GM21576 (cell line): ENCODE measurements around the gene BRD4.

Source experiments
- ATAC-seq: cut with Tn5 transposase; IDR thresholded peaks from one replicate; pipeline ENCODE4 v1.9.1; 2021; ENCODE audit warnings: mild to moderate bottlenecking, moderate library complexity; ENCODE audit not compliant: unreplicated experiment

Gene BRD4

GRCh38 chr19:15197275-15197941 is 134.9 kb downstream of the BRD4 start:
- no peak for ATAC-seq

GRCh38 chr19:15196360-15197005 is 135.9 kb downstream of the BRD4 start:
- no peak for ATAC-seq

GRCh38 chr19:15195371-15196334 is 136.7 kb downstream of the BRD4 start:
- ATAC-seq, result no peak

- ATAC-seq, result no peak
Measured at GRCh38 chr19:15194938-15195337, 137.4 kb downstream of the BRD4 start.

- no peak for ATAC-seq
Measured at GRCh38 chr19:15191982-15192381, 140.4 kb downstream of the BRD4 start.

- no peak for ATAC-seq
Measured at GRCh38 chr19:15191514-15191913, 140.8 kb downstream of the BRD4 start.

GRCh38 chr19:15188851-15189250 is 143.5 kb downstream of the BRD4 start:
- no peak for ATAC-seq

GRCh38 chr19:15187026-15188007 is 145.0 kb downstream of the BRD4 start:
- no peak for ATAC-seq
